Endothelial cell of umbilical vein (primary cell): ENCODE results near the gene ARHGAP27. TPM values are rescaled to one million over a fixed set of nuclear protein-coding genes. Genes with fewer than 3 reads are reported as not detected.

Source experiments
- BruUV-seq: library from RNA; stranded (reverse); fragments of 400-500 nt; replicated peaks from 2 replicates; lab custom pipeline; 2021; lab: Mats Ljungman, UMichigan
- CTCF ChIA-PET: fragments of 300-600, 350-600 bp; sonication (Branson Sonifier 250); formaldehyde crosslinking; loops from one replicate; lab custom pipeline; 2021; ENCODE audit warnings: antibody characterized with exemption, inconsistent platforms; lab: Charles Lee
- POLR2A ChIA-PET: fragments of 300-600, 350-600 bp; sonication (Branson Sonifier 250); formaldehyde crosslinking; loops from one replicate; lab custom pipeline; 2021; ENCODE audit warnings: antibody characterized with exemption, inconsistent platforms; lab: Charles Lee
- DNase-seq: peaks from one replicate; pipeline ENCODE4 v3.0.0-alpha.2; 2011; ENCODE audit warnings: low read depth, low spot score
- FAIRE-seq: peaks from 2 replicates; lab custom pipeline; 2011; peaks lifted over from hg19 to GRCh38; lab: Jason Lieb, UNC
- H2AFZ ChIP-seq: 2 replicates; pipeline ENCODE4 v1.6.0; 2012; ENCODE audit warnings: low read depth, low read length, control low read depth, inconsistent platforms
- H3K27ac ChIP-seq: 2 replicates; pipeline ENCODE4 v1.5.1; 2011; ENCODE audit warnings: low read depth, mild to moderate bottlenecking, control low read depth, low read length, moderate library complexity; ENCODE audit not compliant: insufficient read depth
- H3K27me3 ChIP-seq, 2 experiments: 2 replicates each; pipeline versions ENCODE4 v1.6.0 to v1.6.1; 2011; ENCODE audit warnings: low read length in 2 of 2, mixed read lengths in 1 of 2; ENCODE audit not compliant: control insufficient read depth in 2 of 2, insufficient read depth in 2 of 2
- H3K36me3 ChIP-seq, 2 experiments: 2 replicates in 1 of 2; 3 replicates in 1 of 2; pipeline ENCODE4 v1.5.1; 2011; ENCODE audit warnings: low read length in 2 of 2, mild to moderate bottlenecking in 1 of 2, moderate library complexity in 1 of 2; ENCODE audit not compliant: control insufficient read depth in 2 of 2, insufficient read depth in 2 of 2; ENCODE audit errors: extremely low read depth in 1 of 2
- H3K4me1 ChIP-seq: 3 replicates; pipeline ENCODE4 v1.5.1; 2011; ENCODE audit warnings: mild to moderate bottlenecking, low read length; ENCODE audit not compliant: control insufficient read depth, insufficient read depth; ENCODE audit errors: extremely low read depth
- H3K4me2 ChIP-seq: 2 replicates; pipeline ENCODE4 v1.6.1; 2011; ENCODE audit warnings: low read length, control low read depth, mixed read lengths; ENCODE audit not compliant: insufficient read depth
- H3K4me3 ChIP-seq, 3 experiments: fragments of 200-600 bp in 1 of 3; sonication (generic), shearing (Covaris generic) in 1 of 3; replicated peaks in 1 of 3; 2 replicates each; pipeline ENCODE4 v1.5.1; 2011 to 2016; ENCODE audit warnings: control low read depth in 3 of 3, low read length in 3 of 3, mild to moderate bottlenecking in 2 of 3, inconsistent platforms in 1 of 3, low read depth in 1 of 3, moderate library complexity in 1 of 3; ENCODE audit not compliant: insufficient read depth in 1 of 3
- H3K79me2 ChIP-seq: 2 replicates; pipeline ENCODE4 v1.6.0; 2012; ENCODE audit warnings: low read length, inconsistent platforms; ENCODE audit not compliant: control insufficient read depth, insufficient read depth
- H3K9ac ChIP-seq: replicated peaks from 2 replicates; pipeline ENCODE3; 2011; ENCODE audit warnings: low read length, control low read depth; ENCODE audit not compliant: insufficient read depth; ENCODE audit errors: extremely low read depth
- H3K9me1 ChIP-seq: replicated peaks from 3 replicates; pipeline ENCODE4 v1.6.0; 2011; ENCODE audit warnings: mild to moderate bottlenecking, low read length; ENCODE audit not compliant: control insufficient read depth, insufficient read depth; ENCODE audit errors: extremely low read depth
- H3K9me3 ChIP-seq: replicated peaks from 2 replicates; pipeline ENCODE4 v1.5.1; 2012; ENCODE audit warnings: low read length, inconsistent platforms; ENCODE audit not compliant: control insufficient read depth, insufficient read depth
- H4K20me1 ChIP-seq: replicated peaks from 2 replicates; pipeline ENCODE3; 2011; ENCODE audit warnings: mild to moderate bottlenecking, low read length; ENCODE audit not compliant: control insufficient read depth, insufficient read depth; ENCODE audit errors: extremely low read depth
- CTCF ChIP-seq, 2 donors: IDR thresholded peaks; 1 replicate in 1 of 2; 2 replicates in 1 of 2; pipeline ENCODE4 v1.5.1; 2011; ENCODE audit warnings: low read length in 2 of 2, mild to moderate bottlenecking in 2 of 2, moderate library complexity in 2 of 2, control low read depth in 1 of 2, inconsistent platforms in 1 of 2, low read depth in 1 of 2; ENCODE audit not compliant: insufficient read depth in 1 of 2; ENCODE audit errors: extremely low read depth in 1 of 2
- EZH2 ChIP-seq: IDR thresholded peaks from 2 replicates; pipeline ENCODE4 v1.6.1; 2012; ENCODE audit warnings: borderline replicate concordance, low read depth, mild to moderate bottlenecking, moderate library complexity, low read length, inconsistent platforms; ENCODE audit not compliant: severe bottlenecking
- FOS ChIP-seq: IDR thresholded peaks from 2 replicates; pipeline ENCODE4 v1.6.1; 2011; ENCODE audit warnings: mild to moderate bottlenecking, low read length, moderate library complexity, borderline replicate concordance; ENCODE audit not compliant: insufficient read depth
- GATA2 ChIP-seq: IDR thresholded peaks from 2 replicates; pipeline ENCODE4 v1.7.0; 2011; ENCODE audit warnings: low read depth, mild to moderate bottlenecking, moderate library complexity, mixed read lengths, low read length; ENCODE audit not compliant: insufficient read length, insufficient read depth
- JUN ChIP-seq: IDR thresholded peaks from 2 replicates; pipeline ENCODE4 v1.6.1; 2011; ENCODE audit warnings: borderline replicate concordance, low read depth; ENCODE audit not compliant: insufficient read length, insufficient read depth
- MAX ChIP-seq: IDR thresholded peaks from 2 replicates; pipeline ENCODE4 v1.6.1; 2011; ENCODE audit not compliant: insufficient read depth, insufficient read length
- POLR2A ChIP-seq: IDR thresholded peaks from 2 replicates; pipeline ENCODE4 v1.6.1; 2012; ENCODE audit warnings: low read depth, mild to moderate bottlenecking, control low read depth, low read length
- POLR2AphosphoS5 ChIP-seq: IDR thresholded peaks from 2 replicates; pipeline ENCODE4 v1.6.1; 2012; ENCODE audit warnings: low read depth, mild to moderate bottlenecking, control low read depth, low read length, moderate library complexity; ENCODE audit not compliant: insufficient read depth
- dilution Hi-C: fragments of 300-500 bp; cut with MboI; formaldehyde crosslinking; loops from one replicate; pipeline ENCODE4 v1.15.0; 2019; ENCODE audit warnings: low sequenced_read_pairs; ENCODE audit not compliant: extremely low pct_ligation_motif_present
- intact Hi-C: fragments of 100-400 bp; cut with micrococcal nuclease; formaldehyde crosslinking; loops from one replicate; pipeline ENCODE4 v1.10.0; 2022
- polyA plus RNA-seq, 4 experiments: library from polyadenylated mRNA; depleted of rRNA in 3 of 4; stranded (reverse) in 3 of 4; unstranded in 1 of 4; fragments of >200 nt; gene quantifications; 2 replicates each; pipeline versions ENCODE4 v1.2.1 to v1.2.3, GENCODE V29; 2011 to 2012; ENCODE audit warnings: missing spikeins in 1 of 4
- total RNA-seq: library from RNA; stranded (reverse); gene quantifications from 2 replicates; pipeline ENCODE4 v1.2.3, GENCODE V29; 2021

ARHGAP27 gene
- total and polyA plus RNA-seq, 2 donors (not counting 3 experiments of a cell fraction or from before 2014, with no cell fraction given) = 21.0 to 47.0 TPM

GRCh38 chr17:45437465-45438283 lies 5.0 kb upstream of the ARHGAP27 start:
- BruUV-seq = no TSS peak
- peaks cover 0 to 4% of the 10 kb centered on the region in 2 experiments for H3K36me3 ChIP-seq
- no peak overlapping the region for H2AFZ ChIP-seq
- no peaks in the 10 kb centered on the region for H4K20me1 ChIP-seq
- H3K4me1 ChIP-seq = peaks cover 18% of the 10 kb centered on the region
- H3K27me3 ChIP-seq = no peaks in the 10 kb centered on the region
- no peak overlapping the region for H3K27ac ChIP-seq
- TF ChIP-seq POLR2AphosphoS5 = no peak
- no peak for TF ChIP-seq POLR2A
- TF ChIP-seq JUN = no peak
- no peak for TF ChIP-seq FOS
- TF ChIP-seq MAX = no peak
- TF ChIP-seq EZH2 = no peak
- no peak for TF ChIP-seq CTCF (IDR thresholded peaks at IDR 0.05; ENCODE audit: extremely low read depth in 1 of 2, insufficient read depth in 1 of 2, low read depth in 1 of 2, low read length in 2 of 2)
- TF ChIP-seq GATA2 = no peak
- no peaks in the 10 kb centered on the region for H3K9me3 ChIP-seq
- H3K4me3 ChIP-seq = no peak overlapping the region
- H3K4me2 ChIP-seq = no peak overlapping the region
- intact Hi-C loops (no loop called here), dilution Hi-C loops (no loop called here)
- H3K9me1 ChIP-seq = no peaks in the 10 kb centered on the region
- no peak for FAIRE-seq
- H3K79me2 ChIP-seq = no peaks in the 10 kb centered on the region
- H3K9ac ChIP-seq = no peak overlapping the region
- DNase-seq = no peak
- ChIA-PET CTCF (no interaction called here), POLR2A (no interaction called here)
